ENCODE results near the gene DMRT2. TPM values are rescaled to one million over a fixed set of nuclear protein-coding genes. Genes with fewer than 3 reads are reported as not detected.

Gene DMRT2
- total and polyA plus RNA-seq, 4 donors, result 0.03 TPM; not detected in 3

DNA sequence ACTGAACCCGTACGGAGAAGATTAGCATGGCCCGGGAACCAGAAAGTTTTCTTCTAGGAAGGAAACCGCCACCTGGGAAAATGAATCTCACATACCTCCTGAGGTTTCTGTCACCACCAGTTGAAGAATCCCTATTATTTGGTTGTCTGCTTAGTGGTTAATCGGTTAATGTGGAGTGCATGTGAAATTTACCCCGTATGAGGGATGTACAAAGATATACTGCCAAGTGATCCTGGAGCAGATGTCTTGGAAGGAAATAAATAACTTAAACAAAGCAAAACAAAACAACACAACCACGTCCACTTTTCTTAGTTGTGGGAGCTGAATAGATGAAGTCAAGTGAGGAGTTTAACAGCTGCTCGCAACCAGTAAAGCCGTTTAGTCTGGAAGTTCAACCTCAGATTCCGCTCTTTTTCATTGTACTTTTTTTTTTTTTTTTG lies 3.8 kb downstream of the DMRT2 start:
- Histone ChIP-seq H3K27me3 (ENCODE audit: control insufficient read depth in 4 of 4, insufficient read depth in 4 of 4, low read length in 3 of 4) (peaks cover 7 to 22% (median 19%) of the 10 kb centered on the region in 4 donors), H3K27ac (ENCODE audit: low read depth in 1 of 2, low read length in 2 of 2) (no peak overlapping the region), H3K4me3 (ENCODE audit: low read depth in 1 of 3, low read length in 3 of 3) (no peak overlapping the region), H3K9me3 (ENCODE audit: control insufficient read depth in 4 of 4, low read length in 3 of 4) (no peaks in the 10 kb centered on the region), H3K9ac (ENCODE audit: low read depth in 1 of 2, low read length in 2 of 2) (no peak overlapping the region), H3K4me1 (ENCODE audit: control insufficient read depth in 4 of 4, insufficient read depth in 4 of 4, low read length in 3 of 4) (peaks cover 14 to 27% (median 20%) of the 10 kb centered on the region in 4 donors), H3K36me3 (ENCODE audit: control insufficient read depth in 4 of 4, insufficient read depth in 3 of 4, low read depth in 1 of 4, low read length in 3 of 4) (no peaks in the 10 kb centered on the region)
- 25% methylated on average over 10 of the region's 10 CpGs for WGBS
- DNase-seq (ENCODE audit: low spot score), result no peak
- TF ChIP-seq MAX (IDR thresholded peaks at IDR 0.05) (no peak), JUND (IDR thresholded peaks at IDR 0.05) (no peak), EGR1 (IDR thresholded peaks at IDR 0.05; ENCODE audit: low read depth in 2 of 2) (no peak), RAD21 (IDR thresholded peaks at IDR 0.05) (no peak), GABPA (IDR thresholded peaks at IDR 0.05 in 1 of 2, conservative IDR thresholded peaks at IDR 0.05 in 1 of 2) (no peak), FOXA2 (IDR thresholded peaks at IDR 0.05) (no peak), HNF4A (conservative IDR thresholded peaks at IDR 0.05) (no peak), TAF1 (conservative IDR thresholded peaks at IDR 0.05) (no peak), NR2F2 (IDR thresholded peaks at IDR 0.05) (no peak), FOXA1 (IDR thresholded peaks at IDR 0.05) (no peak), SP1 (IDR thresholded peaks at IDR 0.05) (no peak), YY1 (IDR thresholded peaks at IDR 0.05) (no peak), RXRA (IDR thresholded peaks at IDR 0.05) (no peak), HNF4G (IDR thresholded peaks at IDR 0.05) (no peak)
- TF ChIP-seq, protein P1, sequence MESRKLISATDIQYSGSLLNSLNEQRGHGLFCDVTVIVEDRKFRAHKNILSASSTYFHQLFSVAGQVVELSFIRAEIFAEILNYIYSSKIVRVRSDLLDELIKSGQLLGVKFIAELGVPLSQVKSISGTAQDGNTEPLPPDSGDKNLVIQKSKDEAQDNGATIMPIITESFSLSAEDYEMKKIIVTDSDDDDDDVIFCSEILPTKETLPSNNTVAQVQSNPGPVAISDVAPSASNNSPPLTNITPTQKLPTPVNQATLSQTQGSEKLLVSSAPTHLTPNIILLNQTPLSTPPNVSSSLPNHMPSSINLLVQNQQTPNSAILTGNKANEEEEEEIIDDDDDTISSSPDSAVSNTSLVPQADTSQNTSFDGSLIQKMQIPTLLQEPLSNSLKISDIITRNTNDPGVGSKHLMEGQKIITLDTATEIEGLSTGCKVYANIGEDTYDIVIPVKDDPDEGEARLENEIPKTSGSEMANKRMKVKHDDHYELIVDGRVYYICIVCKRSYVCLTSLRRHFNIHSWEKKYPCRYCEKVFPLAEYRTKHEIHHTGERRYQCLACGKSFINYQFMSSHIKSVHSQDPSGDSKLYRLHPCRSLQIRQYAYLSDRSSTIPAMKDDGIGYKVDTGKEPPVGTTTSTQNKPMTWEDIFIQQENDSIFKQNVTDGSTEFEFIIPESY (IDR thresholded peaks at IDR 0.05), result no peak
- TF ChIP-seq, protein P2, sequence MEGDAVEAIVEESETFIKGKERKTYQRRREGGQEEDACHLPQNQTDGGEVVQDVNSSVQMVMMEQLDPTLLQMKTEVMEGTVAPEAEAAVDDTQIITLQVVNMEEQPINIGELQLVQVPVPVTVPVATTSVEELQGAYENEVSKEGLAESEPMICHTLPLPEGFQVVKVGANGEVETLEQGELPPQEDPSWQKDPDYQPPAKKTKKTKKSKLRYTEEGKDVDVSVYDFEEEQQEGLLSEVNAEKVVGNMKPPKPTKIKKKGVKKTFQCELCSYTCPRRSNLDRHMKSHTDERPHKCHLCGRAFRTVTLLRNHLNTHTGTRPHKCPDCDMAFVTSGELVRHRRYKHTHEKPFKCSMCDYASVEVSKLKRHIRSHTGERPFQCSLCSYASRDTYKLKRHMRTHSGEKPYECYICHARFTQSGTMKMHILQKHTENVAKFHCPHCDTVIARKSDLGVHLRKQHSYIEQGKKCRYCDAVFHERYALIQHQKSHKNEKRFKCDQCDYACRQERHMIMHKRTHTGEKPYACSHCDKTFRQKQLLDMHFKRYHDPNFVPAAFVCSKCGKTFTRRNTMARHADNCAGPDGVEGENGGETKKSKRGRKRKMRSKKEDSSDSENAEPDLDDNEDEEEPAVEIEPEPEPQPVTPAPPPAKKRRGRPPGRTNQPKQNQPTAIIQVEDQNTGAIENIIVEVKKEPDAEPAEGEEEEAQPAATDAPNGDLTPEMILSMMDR (IDR thresholded peaks at IDR 0.05; ENCODE audit: low read depth, low read length, missing input control), result no peak
- TF ChIP-seq, protein P3, sequence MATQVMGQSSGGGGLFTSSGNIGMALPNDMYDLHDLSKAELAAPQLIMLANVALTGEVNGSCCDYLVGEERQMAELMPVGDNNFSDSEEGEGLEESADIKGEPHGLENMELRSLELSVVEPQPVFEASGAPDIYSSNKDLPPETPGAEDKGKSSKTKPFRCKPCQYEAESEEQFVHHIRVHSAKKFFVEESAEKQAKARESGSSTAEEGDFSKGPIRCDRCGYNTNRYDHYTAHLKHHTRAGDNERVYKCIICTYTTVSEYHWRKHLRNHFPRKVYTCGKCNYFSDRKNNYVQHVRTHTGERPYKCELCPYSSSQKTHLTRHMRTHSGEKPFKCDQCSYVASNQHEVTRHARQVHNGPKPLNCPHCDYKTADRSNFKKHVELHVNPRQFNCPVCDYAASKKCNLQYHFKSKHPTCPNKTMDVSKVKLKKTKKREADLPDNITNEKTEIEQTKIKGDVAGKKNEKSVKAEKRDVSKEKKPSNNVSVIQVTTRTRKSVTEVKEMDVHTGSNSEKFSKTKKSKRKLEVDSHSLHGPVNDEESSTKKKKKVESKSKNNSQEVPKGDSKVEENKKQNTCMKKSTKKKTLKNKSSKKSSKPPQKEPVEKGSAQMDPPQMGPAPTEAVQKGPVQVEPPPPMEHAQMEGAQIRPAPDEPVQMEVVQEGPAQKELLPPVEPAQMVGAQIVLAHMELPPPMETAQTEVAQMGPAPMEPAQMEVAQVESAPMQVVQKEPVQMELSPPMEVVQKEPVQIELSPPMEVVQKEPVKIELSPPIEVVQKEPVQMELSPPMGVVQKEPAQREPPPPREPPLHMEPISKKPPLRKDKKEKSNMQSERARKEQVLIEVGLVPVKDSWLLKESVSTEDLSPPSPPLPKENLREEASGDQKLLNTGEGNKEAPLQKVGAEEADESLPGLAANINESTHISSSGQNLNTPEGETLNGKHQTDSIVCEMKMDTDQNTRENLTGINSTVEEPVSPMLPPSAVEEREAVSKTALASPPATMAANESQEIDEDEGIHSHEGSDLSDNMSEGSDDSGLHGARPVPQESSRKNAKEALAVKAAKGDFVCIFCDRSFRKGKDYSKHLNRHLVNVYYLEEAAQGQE (IDR thresholded peaks at IDR 0.05), result no peak
- TF ChIP-seq, protein P4, sequence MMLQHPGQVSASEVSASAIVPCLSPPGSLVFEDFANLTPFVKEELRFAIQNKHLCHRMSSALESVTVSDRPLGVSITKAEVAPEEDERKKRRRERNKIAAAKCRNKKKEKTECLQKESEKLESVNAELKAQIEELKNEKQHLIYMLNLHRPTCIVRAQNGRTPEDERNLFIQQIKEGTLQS (IDR thresholded peaks at IDR 0.05), result no peak
